ENCODE results near the gene TAF1A.

The TAF1A gene

DNA sequence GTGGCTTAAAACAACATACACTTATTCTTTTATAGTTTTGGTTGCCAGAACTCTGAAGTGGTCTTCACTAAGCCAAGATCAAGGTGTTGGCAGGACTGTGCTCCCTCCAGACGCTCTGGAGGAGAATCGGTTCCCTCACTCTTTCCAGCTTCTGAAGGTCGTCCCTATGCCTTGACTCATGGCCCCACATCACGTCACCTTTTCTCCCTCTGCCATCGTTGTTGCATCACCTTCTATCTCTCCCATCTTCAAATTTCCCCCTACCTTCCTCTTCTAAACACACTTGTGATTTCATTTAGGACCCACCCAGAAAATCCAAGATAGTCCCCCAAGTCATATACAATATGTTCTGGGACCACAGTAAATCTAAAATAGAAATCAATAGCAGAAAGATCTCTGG is 54.3 kb downstream of the TAF1A start:
- Mint-ChIP-seq H3K27me3 (peaks cover 6% of the 10 kb centered on the region), H3K36me3 (no peaks in the 10 kb centered on the region), H3K9me3 (no peaks in the 10 kb centered on the region), H3K4me1 (no peaks in the 10 kb centered on the region), H3K27ac (no peak overlapping the region), H3K4me3 (no peak overlapping the region)
- CTCF ChIA-PET, result no interaction called here
- no peak for DNase-seq

DNA sequence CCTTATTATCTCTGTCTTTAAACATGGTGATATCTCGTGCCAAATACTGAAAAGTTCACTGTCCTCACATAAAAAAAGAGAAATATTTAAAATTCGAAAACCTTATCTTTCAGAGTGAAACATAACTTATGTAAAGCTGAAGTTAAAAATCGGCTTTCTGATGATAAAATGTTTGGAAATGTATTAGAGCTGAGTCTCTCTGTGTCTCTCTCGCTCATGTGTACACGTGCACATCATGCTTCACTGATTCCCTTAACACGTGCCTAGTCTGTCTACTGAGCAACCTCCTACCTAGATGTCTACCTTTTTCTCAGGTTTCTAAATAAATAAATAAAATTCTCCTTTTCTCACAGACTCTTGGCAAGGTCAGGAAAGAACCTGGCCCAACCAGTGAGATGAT is 58.9 kb downstream of the TAF1A start:
- Mint-ChIP-seq H3K27ac (no peak overlapping the region), H3K4me1 (no peaks in the 10 kb centered on the region)
- CTCF ChIA-PET, result no interaction called here

DNA sequence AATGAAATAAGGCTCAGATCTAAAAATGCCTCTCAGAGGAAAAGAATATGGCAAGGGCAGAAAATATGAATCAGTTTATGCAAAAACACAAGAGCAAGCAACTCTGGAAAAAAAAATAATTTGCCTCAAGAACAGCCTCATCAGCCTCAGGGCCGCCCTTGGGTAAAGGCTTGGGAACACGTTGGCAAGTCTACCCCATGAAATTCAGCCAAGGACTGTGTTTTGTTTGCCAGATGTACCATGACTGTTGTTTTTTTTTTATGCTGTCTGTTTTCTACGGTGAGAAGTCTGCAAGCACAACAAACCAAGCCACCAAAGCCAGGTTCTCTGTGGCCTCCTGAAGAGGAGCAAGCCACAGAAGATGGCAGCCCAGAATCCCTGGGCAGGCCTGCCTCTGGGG is 59.8 kb downstream of the TAF1A start:
- DNase-seq, result no peak
- Mint-ChIP-seq H3K27me3 (peaks cover 7% of the 10 kb centered on the region), H3K9me3 (no peaks in the 10 kb centered on the region), H3K4me3 (no peak overlapping the region), H3K36me3 (no peaks in the 10 kb centered on the region), H3K4me1 (no peaks in the 10 kb centered on the region), H3K27ac (no peak overlapping the region)
- CTCF ChIA-PET, result no interaction called here

More for the DNA sequence above, 58.9 kb downstream of the TAF1A start:
- Mint-ChIP-seq H3K36me3 (no peaks in the 10 kb centered on the region), H3K9me3 (no peaks in the 10 kb centered on the region), H3K4me3 (no peak overlapping the region), H3K27me3 (peaks cover 10% of the 10 kb centered on the region)
- no peak for DNase-seq

DNA sequence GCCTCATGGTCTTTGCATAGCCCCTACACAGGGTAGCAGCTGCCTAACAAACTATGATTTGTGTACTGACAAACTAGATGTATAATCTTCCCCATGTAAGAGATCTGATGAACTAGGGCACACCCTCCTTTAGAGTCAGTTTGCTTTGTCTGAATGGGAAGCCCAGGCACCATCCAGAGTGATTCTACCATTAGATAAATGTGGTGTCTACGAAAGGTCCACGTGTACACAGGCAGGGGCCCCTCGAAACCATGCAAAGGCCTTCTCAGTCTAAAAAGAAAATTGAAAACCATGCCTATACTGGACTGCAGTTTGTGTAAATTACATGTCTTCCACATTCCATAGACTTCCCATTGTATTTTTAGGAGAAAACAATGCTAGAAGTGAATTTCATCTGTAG is 60.6 kb downstream of the TAF1A start:
- Mint-ChIP-seq H3K4me3 (no peak overlapping the region), H3K9me3 (no peaks in the 10 kb centered on the region), H3K27ac (no peak overlapping the region), H3K27me3 (peaks cover 7% of the 10 kb centered on the region), H3K4me1 (no peaks in the 10 kb centered on the region), H3K36me3 (no peaks in the 10 kb centered on the region)
- no peak for DNase-seq
- CTCF ChIA-PET, result interaction anchor here (0.7 kb wide), 1 partner anchor 78 kb away, joined by 3 read pairs; no protein-coding TSS in a partner anchor

DNA sequence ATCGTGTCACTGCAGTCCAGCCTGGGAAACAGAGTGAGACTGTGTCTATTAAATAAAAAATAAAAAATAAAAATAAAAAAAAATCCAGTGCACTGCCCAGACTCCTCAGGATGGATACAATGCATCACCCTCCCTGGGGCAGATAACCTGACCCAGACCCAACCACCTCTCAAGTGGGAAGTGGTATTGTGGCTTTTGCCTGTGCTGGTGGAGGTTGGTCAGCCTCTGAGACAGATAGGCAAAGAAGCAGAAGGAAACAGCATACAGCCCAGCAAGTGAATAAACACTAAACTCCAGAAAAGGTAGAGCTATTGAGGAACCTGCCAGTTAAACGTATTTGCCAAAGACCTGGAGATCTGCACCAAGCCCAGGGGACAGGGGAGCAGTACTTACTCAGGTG is 63.8 kb downstream of the TAF1A start:
- H3K4me1 Mint-ChIP-seq, result no peaks in the 10 kb centered on the region
- CTCF ChIA-PET, result no interaction called here
- H3K27ac Mint-ChIP-seq, result no peak overlapping the region
- H3K36me3 Mint-ChIP-seq, result no peaks in the 10 kb centered on the region
- no peak for DNase-seq
- H3K9me3 Mint-ChIP-seq, result no peaks in the 10 kb centered on the region
- peaks cover 8% of the 10 kb centered on the region for H3K27me3 Mint-ChIP-seq
- H3K4me3 Mint-ChIP-seq, result no peak overlapping the region

DNA sequence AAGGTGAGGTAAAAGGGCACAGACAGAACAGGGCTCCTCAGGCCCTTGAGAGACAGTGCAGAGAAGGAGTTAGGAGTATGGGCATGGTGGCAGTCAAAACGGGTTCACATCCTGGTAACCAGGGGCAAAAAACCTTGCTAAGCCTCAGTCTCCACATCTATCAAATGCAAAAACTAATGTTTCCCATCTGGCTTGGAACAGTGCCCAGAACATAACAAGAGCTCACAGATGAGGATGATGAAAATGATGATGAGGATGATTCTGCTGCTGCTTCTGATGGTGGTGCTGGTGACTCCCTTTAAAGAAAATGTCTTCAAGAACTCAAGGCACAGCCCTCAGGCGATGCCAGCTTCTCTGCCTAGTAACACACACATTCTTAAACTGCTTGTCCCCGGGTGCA is 65.9 kb downstream of the TAF1A start:
- no peaks in the 10 kb centered on the region for H3K9me3 Mint-ChIP-seq
- H3K4me3 Mint-ChIP-seq, result no peak overlapping the region
- H3K36me3 Mint-ChIP-seq, result no peaks in the 10 kb centered on the region
- peaks cover 8% of the 10 kb centered on the region for H3K27me3 Mint-ChIP-seq
- no peak for DNase-seq
- CTCF ChIA-PET, result no interaction called here
- H3K4me1 Mint-ChIP-seq, result no peaks in the 10 kb centered on the region
- H3K27ac Mint-ChIP-seq, result no peak overlapping the region

DNA sequence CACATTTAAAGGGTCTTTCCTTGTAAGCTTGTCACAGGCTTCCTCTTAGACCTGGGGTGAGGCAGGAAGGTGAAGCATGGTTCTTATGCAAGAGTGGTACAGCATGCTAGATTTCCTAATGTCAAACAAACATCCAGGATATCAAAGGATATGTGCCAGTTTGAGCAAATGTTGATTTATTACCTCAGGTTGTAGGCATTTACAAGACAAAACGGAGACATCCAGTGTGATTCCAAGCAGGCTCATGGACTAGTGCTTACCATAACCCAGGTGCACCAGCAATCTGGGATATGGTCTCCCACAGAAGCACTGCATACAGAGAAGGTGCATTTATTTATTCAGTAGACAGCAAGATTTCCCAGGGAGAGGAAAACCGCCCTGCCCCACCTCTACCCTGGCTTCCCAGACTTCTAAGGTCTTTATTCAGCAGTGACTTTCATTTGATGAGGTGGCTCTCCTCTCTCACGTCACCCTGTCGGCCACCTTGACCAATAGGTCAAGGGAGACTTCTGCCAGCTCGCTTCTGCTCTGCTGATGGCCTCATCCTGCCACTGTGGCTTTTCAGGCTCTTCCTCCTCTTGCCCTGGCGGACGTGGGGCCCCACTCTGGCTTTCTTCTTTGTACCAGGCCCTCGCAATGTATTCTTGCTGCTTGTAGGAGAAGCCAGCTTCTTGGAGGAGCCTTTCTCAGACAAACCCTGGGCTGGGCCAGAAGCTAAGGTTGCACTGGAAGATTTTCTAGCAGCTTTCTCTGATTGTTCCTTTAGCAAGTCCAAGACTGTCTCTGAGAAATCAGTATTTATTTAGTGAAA is 67.4 kb downstream of the TAF1A start:
- DNase-seq, result no peak
- H3K4me3 Mint-ChIP-seq, result no peak overlapping the region
- no peaks in the 10 kb centered on the region for H3K4me1 Mint-ChIP-seq
- no peak overlapping the region for H3K27ac Mint-ChIP-seq
- H3K27me3 Mint-ChIP-seq, result peaks cover 6% of the 10 kb centered on the region
- no peaks in the 10 kb centered on the region for H3K9me3 Mint-ChIP-seq
- H3K36me3 Mint-ChIP-seq, result no peaks in the 10 kb centered on the region
- CTCF ChIA-PET, result no interaction called here

DNA sequence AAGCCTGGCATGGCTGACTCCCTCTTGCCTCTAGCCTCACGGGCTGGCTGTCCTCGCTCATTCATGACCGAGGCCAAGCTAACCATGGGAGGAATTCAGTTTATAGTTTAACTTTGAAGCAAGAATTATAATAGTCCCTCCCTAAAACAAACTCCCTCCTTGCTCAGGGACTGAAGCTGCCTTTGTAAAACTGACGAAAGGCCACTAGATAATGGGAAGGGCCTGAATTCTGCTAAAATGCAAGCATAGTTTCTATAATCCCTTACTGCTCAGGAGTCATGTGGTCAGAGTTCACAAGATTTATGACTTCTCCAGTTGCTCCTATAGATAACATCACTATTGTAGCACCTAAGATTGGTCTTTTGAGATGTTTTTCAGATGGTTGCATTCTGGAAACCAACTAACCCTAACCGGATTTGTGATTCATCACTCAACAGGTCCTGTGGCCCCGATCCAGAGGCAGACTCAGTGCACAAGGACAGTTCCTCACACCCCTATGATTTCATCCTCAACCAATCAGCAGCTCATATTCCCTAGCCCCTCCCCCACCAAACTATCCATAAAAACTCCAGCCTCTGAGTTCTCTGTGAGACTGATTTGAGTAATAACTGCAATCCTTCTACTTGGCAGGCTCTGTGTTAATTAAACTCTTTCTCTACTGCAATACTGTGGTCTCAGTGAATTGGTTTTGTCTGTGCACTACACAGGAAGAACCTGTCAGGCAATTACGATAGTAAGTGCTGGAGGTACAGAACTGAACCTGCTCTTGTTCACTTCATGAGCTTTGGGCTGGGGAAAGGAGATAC is 68.2 kb downstream of the TAF1A start:
- H3K27ac Mint-ChIP-seq, result no peak overlapping the region
- no peaks in the 10 kb centered on the region for H3K9me3 Mint-ChIP-seq
- no peaks in the 10 kb centered on the region for H3K36me3 Mint-ChIP-seq
- H3K4me1 Mint-ChIP-seq, result no peaks in the 10 kb centered on the region
- peaks cover 5% of the 10 kb centered on the region for H3K27me3 Mint-ChIP-seq
- CTCF ChIA-PET, result no interaction called here
- H3K4me3 Mint-ChIP-seq, result no peak overlapping the region
- DNase-seq, result no peak
